Measurements from ENCODE around the gene CFAP299.

GRCh38 chr4:80452055-80452454, 116.5 kb downstream of the CFAP299 start:
- TF ChIP-seq PBX3 (IDR thresholded peaks at IDR 0.05) (no peak), JUN (IDR thresholded peaks at IDR 0.05) (no peak), NFE2L2 (conservative IDR thresholded peaks at IDR 0.05; ENCODE audit: low read length) (no peak), CEBPB (IDR thresholded peaks at IDR 0.05) (no peak), KDM1A (IDR thresholded peaks at IDR 0.05; ENCODE audit: low read depth) (no peak)

Data from A549 (cell line).